Measurements from ENCODE around the gene LYRM4.
A peak's percentile ranks its signal among the peaks of the same experiment; 100 is the strongest.

The LYRM4 gene

GRCh38 chr6:5172041-5172653 lies 88.6 kb downstream of the LYRM4 start:
- no peak for DNase-seq (ENCODE audit: low read depth in 1 of 2, low spot score in 1 of 2)
- TF ChIP-seq JUND (IDR thresholded peaks at IDR 0.05; ENCODE audit: low read depth), result no peak
- in situ Hi-C loops (cut with HindIII; ENCODE audit: low pct_unique_long_range_greater_than_20kb, low sequenced_read_pairs), result no loop called here

DNA sequence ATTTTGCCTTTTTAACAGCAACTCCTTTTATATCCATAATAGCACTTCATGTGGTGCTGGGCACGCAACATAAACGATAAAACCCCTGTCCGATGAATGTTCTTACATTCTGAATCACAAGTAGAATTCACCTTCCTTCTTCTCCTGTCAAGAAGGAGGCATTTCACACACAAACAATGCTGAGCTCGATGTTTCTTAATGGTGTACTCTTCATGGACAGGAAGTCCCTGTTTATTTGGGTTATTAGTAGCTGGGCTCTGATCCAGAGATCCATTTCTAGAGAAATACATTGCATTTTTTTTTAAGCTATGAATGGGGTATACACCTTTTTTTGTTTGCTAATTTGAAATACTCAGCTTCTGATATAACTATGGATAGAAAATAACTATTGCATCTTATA lies 93.2 kb downstream of the LYRM4 start:
- TF ChIP-seq JUND (IDR thresholded peaks at IDR 0.05; ENCODE audit: low read depth), result no peak
- in situ Hi-C loops (cut with HindIII; ENCODE audit: low pct_unique_long_range_greater_than_20kb, low sequenced_read_pairs), result no loop called here
- DNase-seq (ENCODE audit: low read depth in 1 of 2, low spot score in 1 of 2), result no peak

DNA sequence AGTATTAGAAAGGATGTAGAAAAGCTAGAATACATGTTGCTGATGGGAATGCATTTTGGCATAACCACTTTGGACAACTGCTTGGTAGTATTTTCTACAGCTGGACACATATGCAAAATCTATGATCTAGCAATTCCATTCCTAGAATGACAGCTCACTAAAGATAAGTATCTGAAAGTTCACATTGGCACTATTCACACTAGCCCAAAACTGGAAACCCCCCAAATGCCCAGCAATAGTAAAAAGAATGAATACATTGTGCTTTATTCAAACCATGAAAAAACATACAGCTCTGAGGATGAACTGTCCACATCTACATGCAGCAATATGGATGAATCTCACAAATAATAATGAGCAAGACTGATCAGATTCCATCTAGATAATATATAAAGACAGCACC lies 96.7 kb downstream of the LYRM4 start:
- no peak for DNase-seq (ENCODE audit: low read depth in 1 of 2, low spot score in 1 of 2)
- in situ Hi-C loops (cut with HindIII; ENCODE audit: low pct_unique_long_range_greater_than_20kb, low sequenced_read_pairs), result no loop called here
- TF ChIP-seq JUND (IDR thresholded peaks at IDR 0.05; ENCODE audit: low read depth), result no peak

GRCh38 chr6:5163247-5163646 lies 97.5 kb downstream of the LYRM4 start:
- no peak for TF ChIP-seq JUND (IDR thresholded peaks at IDR 0.05; ENCODE audit: low read depth)
- in situ Hi-C loops (cut with HindIII; ENCODE audit: low pct_unique_long_range_greater_than_20kb, low sequenced_read_pairs), result no loop called here
- no peak for DNase-seq (ENCODE audit: low read depth in 1 of 2, low spot score in 1 of 2)

GRCh38 chr6:5162355-5162754 lies 98.4 kb downstream of the LYRM4 start:
- no peak for DNase-seq (ENCODE audit: low read depth in 1 of 2, low spot score in 1 of 2)
- TF ChIP-seq JUND (IDR thresholded peaks at IDR 0.05; ENCODE audit: low read depth), result no peak
- in situ Hi-C loops (cut with HindIII; ENCODE audit: low pct_unique_long_range_greater_than_20kb, low sequenced_read_pairs), result no loop called here

DNA sequence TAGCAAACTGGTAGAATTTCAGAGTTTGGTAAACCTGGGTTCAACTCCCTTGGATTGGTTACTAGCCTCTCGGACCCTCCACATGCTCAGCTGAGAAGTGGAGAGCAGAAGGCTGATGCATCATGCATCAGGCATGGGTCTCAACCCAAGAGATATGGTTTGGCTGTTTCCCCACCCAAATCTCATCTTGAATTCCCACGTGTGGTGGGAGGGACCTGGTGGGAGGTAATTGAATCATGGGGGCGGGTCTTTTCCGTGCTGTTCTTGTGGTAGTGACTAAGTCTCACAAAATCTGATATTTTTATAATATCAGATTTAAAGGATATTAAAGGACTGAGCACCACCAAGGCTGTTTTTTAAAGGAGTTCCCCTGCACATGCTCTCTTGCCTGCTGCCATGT lies 100.5 kb downstream of the LYRM4 start:
- in situ Hi-C loops (cut with HindIII; ENCODE audit: low pct_unique_long_range_greater_than_20kb, low sequenced_read_pairs), result no loop called here
- DNase-seq (ENCODE audit: low read depth in 1 of 2, low spot score in 1 of 2), result no peak
- no peak for TF ChIP-seq JUND (IDR thresholded peaks at IDR 0.05; ENCODE audit: low read depth)

DNA sequence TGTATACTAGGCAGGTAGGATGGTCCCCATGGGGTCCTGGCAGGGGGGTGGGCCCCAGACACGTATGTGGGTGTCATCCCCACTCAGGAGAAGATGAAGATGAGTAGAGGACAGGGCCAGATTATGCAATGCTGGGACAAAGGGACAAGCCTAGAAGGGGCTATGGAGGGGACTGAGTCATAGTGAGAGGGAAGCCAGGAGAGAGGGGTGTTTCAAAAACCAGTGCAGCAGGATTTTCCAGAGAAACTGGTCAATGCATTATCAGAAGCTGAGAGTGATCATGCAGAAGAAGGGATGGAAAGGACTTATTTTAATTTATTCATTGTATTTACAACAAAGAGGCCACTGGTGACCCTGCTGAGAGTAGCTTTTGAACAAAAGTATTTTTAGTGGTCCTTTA lies 101.6 kb downstream of the LYRM4 start:
- in situ Hi-C loops (cut with HindIII; ENCODE audit: low pct_unique_long_range_greater_than_20kb, low sequenced_read_pairs), result no loop called here
- no peak for TF ChIP-seq JUND (IDR thresholded peaks at IDR 0.05; ENCODE audit: low read depth)
- peak in 1 of 2 experiments; percentile 12 for DNase-seq (ENCODE audit: low read depth in 1 of 2, low spot score in 1 of 2)

DNA sequence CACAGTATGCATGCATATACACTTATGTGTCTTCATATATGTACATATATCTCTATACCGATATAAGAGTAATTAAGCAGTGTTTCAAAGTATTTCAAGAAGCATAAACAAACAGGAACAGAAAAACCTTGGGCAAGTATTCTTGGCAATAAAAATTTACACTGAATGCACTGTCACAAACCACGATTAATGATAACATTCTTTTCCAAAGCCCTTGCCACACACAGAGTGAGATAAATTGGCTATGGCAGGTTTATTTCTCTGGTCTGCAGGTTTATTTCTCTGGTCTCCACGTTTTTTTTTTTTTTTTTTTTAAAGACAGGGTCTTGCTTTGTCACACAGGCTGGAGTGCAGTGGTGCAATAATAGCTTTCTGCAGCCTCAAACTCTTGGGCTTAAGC lies 102.6 kb downstream of the LYRM4 start:
- no peak for TF ChIP-seq JUND (IDR thresholded peaks at IDR 0.05; ENCODE audit: low read depth)
- DNase-seq (ENCODE audit: low read depth in 1 of 2, low spot score in 1 of 2), result no peak
- in situ Hi-C loops (cut with HindIII; ENCODE audit: low pct_unique_long_range_greater_than_20kb, low sequenced_read_pairs), result no loop called here

DNA sequence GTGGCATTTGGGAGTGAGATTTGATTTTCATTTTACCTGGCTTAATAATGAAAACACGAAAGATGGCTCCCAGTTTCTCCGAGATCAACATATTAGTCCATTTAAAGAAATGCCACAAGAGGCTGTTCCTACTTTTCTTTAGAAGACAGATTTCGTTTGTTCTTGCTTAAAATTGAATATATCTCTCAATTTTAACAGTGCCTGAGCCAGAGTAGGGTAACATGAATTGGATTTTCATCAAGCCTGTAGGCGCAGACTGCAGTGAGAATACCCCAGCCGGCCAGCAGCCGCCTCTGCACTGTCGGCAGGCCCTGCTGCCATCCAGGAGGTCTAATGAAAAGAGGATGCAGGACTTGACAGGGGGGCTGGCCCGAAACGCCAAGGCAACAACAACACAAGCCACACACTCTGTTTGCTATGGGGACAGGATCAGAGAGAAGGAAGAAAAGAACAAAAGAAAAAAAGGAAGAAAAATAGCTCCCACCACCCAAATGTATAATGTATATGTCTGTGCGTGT lies 103.1 kb downstream of the LYRM4 start:
- in situ Hi-C loops (cut with HindIII; ENCODE audit: low pct_unique_long_range_greater_than_20kb, low sequenced_read_pairs), result no loop called here
- TF ChIP-seq JUND (IDR thresholded peaks at IDR 0.05; ENCODE audit: low read depth), result no peak
- no peak for DNase-seq (ENCODE audit: low read depth in 1 of 2, low spot score in 1 of 2)

GRCh38 chr6:5156627-5157026 lies 104.1 kb downstream of the LYRM4 start:
- no peak for TF ChIP-seq JUND (IDR thresholded peaks at IDR 0.05; ENCODE audit: low read depth)
- in situ Hi-C loops (cut with HindIII; ENCODE audit: low pct_unique_long_range_greater_than_20kb, low sequenced_read_pairs), result no loop called here

DNA sequence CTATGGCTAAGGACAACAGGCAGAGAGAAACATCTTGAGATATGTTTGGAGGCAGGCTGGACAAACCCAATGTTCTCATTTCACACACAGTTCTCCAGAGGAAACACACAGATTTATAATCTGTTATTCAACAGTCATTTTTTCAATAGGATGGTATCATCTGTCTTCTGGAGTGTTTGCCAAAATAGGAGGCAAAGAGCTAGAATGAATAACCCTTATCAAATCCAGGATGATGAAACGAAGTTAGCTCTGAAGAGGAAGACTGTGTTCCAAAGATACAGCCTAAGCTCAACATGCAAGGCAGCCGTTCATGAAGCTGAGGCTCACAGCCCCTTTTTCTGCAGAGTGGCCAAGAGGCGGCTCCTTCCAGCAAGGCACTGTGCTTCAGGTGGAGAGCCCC lies 104.8 kb downstream of the LYRM4 start:
- DNase-seq (ENCODE audit: low read depth in 1 of 2, low spot score in 1 of 2), result no peak
- in situ Hi-C loops (cut with HindIII; ENCODE audit: low pct_unique_long_range_greater_than_20kb, low sequenced_read_pairs), result no loop called here
- no peak for TF ChIP-seq JUND (IDR thresholded peaks at IDR 0.05; ENCODE audit: low read depth)

More at GRCh38 chr6:5156627-5157026, 104.1 kb downstream of the LYRM4 start:
- no peak for DNase-seq (ENCODE audit: low read depth in 1 of 2, low spot score in 1 of 2)

DNA sequence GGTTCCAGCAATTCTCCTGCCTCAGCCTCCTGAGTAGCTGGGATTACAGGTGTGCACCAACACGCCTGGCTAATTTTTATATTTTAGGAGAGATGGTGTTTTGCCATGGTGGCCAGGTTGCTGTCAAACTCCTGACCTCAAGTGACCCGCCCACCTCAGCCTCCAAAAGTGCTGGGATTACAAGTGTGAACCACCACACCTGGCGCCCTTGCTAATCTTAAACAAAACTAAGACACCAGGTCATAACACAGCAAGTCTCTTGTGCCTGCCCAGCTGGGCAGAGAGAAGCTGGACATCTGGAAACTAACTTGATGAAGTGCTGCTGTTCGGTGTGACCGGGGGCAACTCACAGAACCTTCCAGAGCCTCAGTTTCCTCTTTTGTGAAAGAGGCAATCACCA lies 107.6 kb downstream of the LYRM4 start:
- in situ Hi-C loops (cut with HindIII; ENCODE audit: low pct_unique_long_range_greater_than_20kb, low sequenced_read_pairs), result no loop called here
- DNase-seq (ENCODE audit: low read depth in 1 of 2, low spot score in 1 of 2), result no peak
- TF ChIP-seq JUND (IDR thresholded peaks at IDR 0.05; ENCODE audit: low read depth), result no peak

- no peak for DNase-seq (ENCODE audit: low read depth in 1 of 2, low spot score in 1 of 2)
- no peak for TF ChIP-seq JUND (IDR thresholded peaks at IDR 0.05; ENCODE audit: low read depth)
Measured at GRCh38 chr6:5152460-5152859, 108.3 kb downstream of the LYRM4 start.

GRCh38 chr6:5151955-5152401 lies 108.8 kb downstream of the LYRM4 start:
- TF ChIP-seq JUND (IDR thresholded peaks at IDR 0.05; ENCODE audit: low read depth), result no peak
- DNase-seq (ENCODE audit: low read depth in 1 of 2, low spot score in 1 of 2), result no peak
- in situ Hi-C loops (cut with HindIII; ENCODE audit: low pct_unique_long_range_greater_than_20kb, low sequenced_read_pairs), result no loop called here

More at GRCh38 chr6:5152460-5152859, 108.3 kb downstream of the LYRM4 start:
- in situ Hi-C loops (cut with HindIII; ENCODE audit: low pct_unique_long_range_greater_than_20kb, low sequenced_read_pairs), result no loop called here
